PC-3 (cell line): Measurements from ENCODE around the gene TTI1. TPM values are rescaled to one million over a fixed set of nuclear protein-coding genes. Genes with fewer than 3 reads are reported as not detected.

Experiments
- ATAC-seq: fragments of 200-7000 bp; cut with Tn5 transposase; 2 replicates; pipeline ENCODE4 v1.9.1; 2020; ENCODE audit warnings: mild to moderate bottlenecking, moderate library complexity
- BruUV-seq: library from RNA; stranded (reverse); fragments of 400-500 nt; replicated peaks from 2 replicates; lab custom pipeline; 2021; lab: Mats Ljungman, UMichigan
- CTCF ChIA-PET: fragments of 300-600 bp; sonication (Branson Sonifier 250); formaldehyde crosslinking; loops from one replicate; lab custom pipeline; 2022; ENCODE audit warnings: antibody characterized with exemption; lab: Charles Lee
- POLR2A ChIA-PET: fragments of 300-600 bp; sonication (Branson Sonifier 250); formaldehyde crosslinking; loops from one replicate; lab custom pipeline; 2022; ENCODE audit warnings: antibody characterized with exemption; ENCODE audit not compliant: unreplicated experiment; lab: Charles Lee
- DNase-seq: peaks from one replicate; pipeline ENCODE4 v3.0.0-alpha.2; 2015
- H2AFZ ChIP-seq: fragments of 300-600 bp; sonication (generic); 2 replicates; pipeline ENCODE4 v1.6.0; 2016; ENCODE audit warnings: antibody characterized with exemption, low read length
- H3F3A ChIP-seq: fragments of 300-600 bp; sonication (generic); one replicate; pipeline ENCODE4 v1.6.0; 2017; ENCODE audit warnings: antibody characterized with exemption, low read length, control low read depth, mild to moderate bottlenecking; ENCODE audit not compliant: unreplicated experiment
- H3K27ac ChIP-seq: fragments of 300-600 bp; sonication (generic); 2 replicates; pipeline ENCODE4 v1.5.1; 2016; ENCODE audit warnings: mild to moderate bottlenecking, low read length
- H3K27me3 ChIP-seq: fragments of 300-600 bp; sonication (generic); 2 replicates; pipeline ENCODE4 v1.6.1; 2016; ENCODE audit warnings: low read length, mixed read lengths
- H3K36me3 ChIP-seq: fragments of 300-600 bp; sonication (generic); 2 replicates; pipeline ENCODE4 v1.6.1; 2016; ENCODE audit warnings: low read depth, mixed run types, low read length, mixed read lengths
- H3K4me1 ChIP-seq: fragments of 300-600 bp; sonication (generic); 2 replicates; pipeline ENCODE4 v1.5.1; 2016; ENCODE audit warnings: low read length; ENCODE audit not compliant: insufficient read depth
- H3K4me2 ChIP-seq: fragments of 300-600 bp; sonication (generic); 2 replicates; pipeline ENCODE4 v1.6.0; 2016; ENCODE audit warnings: low read length
- H3K4me3 ChIP-seq: fragments of 300-600 bp; sonication (generic); 2 replicates; pipeline ENCODE4 v1.5.1; 2016; ENCODE audit warnings: mild to moderate bottlenecking, low read length, mixed read lengths
- H3K79me2 ChIP-seq: fragments of 300-600 bp; sonication (generic); 2 replicates; pipeline ENCODE4 v1.6.1; 2017; ENCODE audit warnings: low read length, mixed read lengths
- H3K9ac ChIP-seq: fragments of 300-600 bp; sonication (generic); 2 replicates; pipeline ENCODE4 v1.6.0; 2016; ENCODE audit warnings: mild to moderate bottlenecking, low read length
- H3K9me2 ChIP-seq: fragments of 300-600 bp; sonication (generic); replicated peaks from 2 replicates; pipeline ENCODE4 v1.6.1; 2016; ENCODE audit warnings: mixed run types, low read length, mixed read lengths
- H3K9me3 ChIP-seq: fragments of 300-600 bp; sonication (generic); 2 replicates; pipeline ENCODE4 v1.6.1; 2016; ENCODE audit warnings: low read length, mixed read lengths
- H4K20me1 ChIP-seq: fragments of 300-600 bp; sonication (generic); 2 replicates; pipeline ENCODE4 v1.6.1; 2016; ENCODE audit warnings: low read length, mixed read lengths
- EZH2 ChIP-seq: fragments of 300-600 bp; sonication (generic); IDR thresholded peaks from one replicate; pipeline ENCODE4 v1.6.1; 2017; ENCODE audit warnings: antibody characterized with exemption, mild to moderate bottlenecking, low read length; ENCODE audit not compliant: unreplicated experiment
- EZH2phosphoT487 ChIP-seq: fragments of 300-600 bp; sonication (generic); IDR thresholded peaks from 2 replicates; pipeline ENCODE4 v1.6.1; 2018; ENCODE audit warnings: mild to moderate bottlenecking, antibody characterized with exemption, low read length, borderline replicate concordance
- intact Hi-C: fragments of 100-400 bp; cut with micrococcal nuclease; formaldehyde crosslinking; loops from 2 replicates; pipeline ENCODE4 v1.9.0; 2023
- total RNA-seq: library from RNA; depleted of rRNA; stranded (reverse); fragments of >200 nt; gene quantifications from 2 replicates; pipeline ENCODE4 v1.2.3, GENCODE V29; 2014
- TF ChIP-seq, protein P1 (sequence below): fragments of 300-600 bp; sonication (generic); conservative IDR thresholded peaks from 2 replicates; pipeline ENCODE4 v1.5.1; 2017; ENCODE audit warnings: antibody characterized with exemption, low read depth, mild to moderate bottlenecking, low read length

Gene TTI1
- total RNA-seq, 1 experiment from 2014 or later, result 23.2 TPM

DNA sequence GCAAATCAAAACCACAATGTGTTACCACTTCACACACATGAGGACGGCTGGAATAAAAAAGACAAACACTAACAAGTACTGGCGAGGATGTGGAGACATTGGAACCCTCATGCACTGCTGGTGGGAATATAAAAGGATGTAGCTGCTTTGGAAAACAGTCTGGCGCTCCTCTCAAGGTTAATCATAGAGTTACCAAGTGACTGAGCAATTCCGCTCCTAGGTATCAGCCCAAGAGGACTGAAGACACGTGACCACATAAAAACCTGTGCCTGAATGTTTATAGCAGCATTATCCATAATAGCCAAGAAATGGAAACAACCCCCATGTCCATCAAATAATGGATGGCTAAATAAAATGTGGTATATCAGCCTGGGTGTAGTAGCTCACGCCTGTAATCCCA is 85.3 kb downstream of the TTI1 start:
- ATAC-seq, result no peak
- TF ChIP-seq, protein P1, sequence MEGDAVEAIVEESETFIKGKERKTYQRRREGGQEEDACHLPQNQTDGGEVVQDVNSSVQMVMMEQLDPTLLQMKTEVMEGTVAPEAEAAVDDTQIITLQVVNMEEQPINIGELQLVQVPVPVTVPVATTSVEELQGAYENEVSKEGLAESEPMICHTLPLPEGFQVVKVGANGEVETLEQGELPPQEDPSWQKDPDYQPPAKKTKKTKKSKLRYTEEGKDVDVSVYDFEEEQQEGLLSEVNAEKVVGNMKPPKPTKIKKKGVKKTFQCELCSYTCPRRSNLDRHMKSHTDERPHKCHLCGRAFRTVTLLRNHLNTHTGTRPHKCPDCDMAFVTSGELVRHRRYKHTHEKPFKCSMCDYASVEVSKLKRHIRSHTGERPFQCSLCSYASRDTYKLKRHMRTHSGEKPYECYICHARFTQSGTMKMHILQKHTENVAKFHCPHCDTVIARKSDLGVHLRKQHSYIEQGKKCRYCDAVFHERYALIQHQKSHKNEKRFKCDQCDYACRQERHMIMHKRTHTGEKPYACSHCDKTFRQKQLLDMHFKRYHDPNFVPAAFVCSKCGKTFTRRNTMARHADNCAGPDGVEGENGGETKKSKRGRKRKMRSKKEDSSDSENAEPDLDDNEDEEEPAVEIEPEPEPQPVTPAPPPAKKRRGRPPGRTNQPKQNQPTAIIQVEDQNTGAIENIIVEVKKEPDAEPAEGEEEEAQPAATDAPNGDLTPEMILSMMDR, result no peak
- no peak for TF ChIP-seq EZH2
- no peak for TF ChIP-seq EZH2phosphoT487
- no peak overlapping the region for H3K9ac ChIP-seq
- no peak overlapping the region for H3K27ac ChIP-seq
- H3K4me2 ChIP-seq, result no peak overlapping the region
- H3K9me2 ChIP-seq, result no peaks in the 10 kb centered on the region
- DNase-seq, result no peak
- no peaks in the 10 kb centered on the region for H3K79me2 ChIP-seq
- no peaks in the 10 kb centered on the region for H3K4me1 ChIP-seq
- no peaks in the 10 kb centered on the region for H3F3A ChIP-seq
- BruUV-seq, result no TSS peak
- no peaks in the 10 kb centered on the region for H4K20me1 ChIP-seq
- H3K9me3 ChIP-seq, result no peaks in the 10 kb centered on the region
- H2AFZ ChIP-seq, result no peak overlapping the region
- no peak overlapping the region for H3K4me3 ChIP-seq
- intact Hi-C loops, result no loop called here
- no peaks in the 10 kb centered on the region for H3K27me3 ChIP-seq
- ChIA-PET CTCF (interaction anchor here (0.6 kb wide), 1 partner anchor 49 kb away, joined by 3 read pairs; no protein-coding TSS in a partner anchor), POLR2A (no interaction called here)
- no peaks in the 10 kb centered on the region for H3K36me3 ChIP-seq

DNA sequence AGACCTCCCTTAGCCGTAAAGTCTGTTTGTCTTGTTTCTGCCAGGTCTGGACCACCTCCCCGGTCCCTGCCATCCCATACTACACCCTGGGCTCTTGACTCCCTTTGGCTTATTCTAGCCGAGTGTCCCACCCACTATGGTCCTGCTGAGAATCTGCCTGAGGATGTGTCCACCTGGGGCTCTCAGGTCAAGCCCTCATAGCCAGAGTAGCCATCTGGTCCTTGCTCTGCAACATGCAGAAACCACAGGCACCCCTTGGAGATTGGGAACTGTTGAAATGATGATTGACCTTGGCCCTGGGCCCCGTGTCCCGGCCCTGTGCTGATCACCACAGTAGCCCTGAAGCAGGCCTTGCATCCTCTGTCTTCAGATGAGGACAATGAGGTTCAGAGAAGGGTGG is 86.3 kb downstream of the TTI1 start:
- TF ChIP-seq EZH2phosphoT487 (no peak), EZH2 (no peak)
- TF ChIP-seq, protein P1, result no peak
- H3K27ac ChIP-seq, result no peak overlapping the region
- no peak overlapping the region for H3K4me2 ChIP-seq
- DNase-seq (no peak), ATAC-seq (no peak)
- no peaks in the 10 kb centered on the region for H4K20me1 ChIP-seq
- no peaks in the 10 kb centered on the region for H3K9me2 ChIP-seq
- no peaks in the 10 kb centered on the region for H3K36me3 ChIP-seq
- H3K9me3 ChIP-seq, result no peaks in the 10 kb centered on the region
- no peaks in the 10 kb centered on the region for H3K4me1 ChIP-seq
- intact Hi-C loops, result no loop called here
- ChIA-PET POLR2A (no interaction called here), CTCF (no interaction called here)
- no peak overlapping the region for H2AFZ ChIP-seq
- H3F3A ChIP-seq, result no peaks in the 10 kb centered on the region
- no peaks in the 10 kb centered on the region for H3K79me2 ChIP-seq
- H3K27me3 ChIP-seq, result no peaks in the 10 kb centered on the region
- BruUV-seq, result no TSS peak
- H3K4me3 ChIP-seq, result no peak overlapping the region
- no peak overlapping the region for H3K9ac ChIP-seq

DNA sequence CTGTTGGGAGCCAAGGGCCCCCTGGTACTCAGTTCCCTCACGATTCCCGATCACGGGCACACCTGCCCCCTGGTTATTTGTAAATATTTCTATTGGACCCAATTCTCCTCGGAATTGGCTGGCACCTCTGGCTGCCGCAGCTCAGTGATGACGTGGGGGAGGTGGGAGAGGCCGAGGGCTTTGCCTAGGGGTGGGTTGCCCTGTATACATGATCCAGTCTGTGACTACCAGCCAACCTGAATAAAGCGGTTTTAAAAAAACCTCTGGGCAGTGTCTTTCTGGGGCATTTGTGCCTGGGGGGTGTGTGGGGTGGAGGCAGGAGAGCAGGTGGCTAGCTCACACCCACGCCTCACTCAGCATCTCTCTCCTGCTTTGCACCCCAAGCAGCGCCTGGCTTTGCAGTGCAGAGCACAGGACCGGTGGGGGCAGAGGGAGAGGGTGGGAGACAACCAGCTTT is 88.1 kb downstream of the TTI1 start:
- ChIA-PET POLR2A (no interaction called here), CTCF (interaction anchor here (0.6 kb wide), 1 partner anchor 49 kb away, joined by 4 read pairs; no protein-coding TSS in a partner anchor)
- Histone ChIP-seq H3F3A (no peaks in the 10 kb centered on the region), H3K4me3 (no peak overlapping the region), H2AFZ (no peak overlapping the region), H3K27me3 (no peaks in the 10 kb centered on the region), H3K27ac (no peak overlapping the region), H4K20me1 (no peaks in the 10 kb centered on the region), H3K79me2 (no peaks in the 10 kb centered on the region), H3K4me2 (no peak overlapping the region), H3K9me3 (no peaks in the 10 kb centered on the region), H3K9ac (no peak overlapping the region), H3K9me2 (no peaks in the 10 kb centered on the region), H3K4me1 (no peaks in the 10 kb centered on the region), H3K36me3 (no peaks in the 10 kb centered on the region)
- TF ChIP-seq EZH2phosphoT487, result no peak
- no peak for TF ChIP-seq EZH2
- TF ChIP-seq, protein P1, result no peak
- ATAC-seq (peak; percentile 32), DNase-seq (no peak)
- intact Hi-C loops, result no loop called here
- no TSS peak for BruUV-seq
